Uterus (tissue), 4 donors: ENCODE measurements around the gene CAMSAP3. TPM values are rescaled to one million over a fixed set of nuclear protein-coding genes. Genes with fewer than 3 reads are reported as not detected.

ENCODE experiments used
- DNase-seq, 2 donors: peaks; one replicate each; pipeline ENCODE4 v3.0.0-alpha.2; 2019 to 2020
- H3K27ac ChIP-seq, 2 donors: fragments of 200-600 bp; sonication (generic); 1 replicate in 1 of 2; 2 replicates in 1 of 2; pipeline ENCODE4 v1.5.1; 2016 to 2018
- H3K27me3 ChIP-seq, 2 donors: fragments of 200-600 bp; sonication (generic); one replicate each; pipeline ENCODE4 v1.5.1; 2018 to 2019; ENCODE audit warnings: control low read depth in 1 of 2
- H3K36me3 ChIP-seq, 2 donors: fragments of 200-600 bp; sonication (generic); one replicate each; pipeline ENCODE4 v1.5.1; 2019; ENCODE audit warnings: control low read depth in 1 of 2
- H3K4me1 ChIP-seq, 2 donors: fragments of 200-600 bp; sonication (generic); one replicate each; pipeline ENCODE4 v1.5.1; 2018 to 2019; ENCODE audit warnings: control low read depth in 1 of 2
- H3K4me3 ChIP-seq, 2 donors: fragments of 200-600 bp; sonication (generic); 1 replicate in 1 of 2; 2 replicates in 1 of 2; pipeline ENCODE4 v1.5.1; 2018 to 2019; ENCODE audit warnings: mild to moderate bottlenecking in 1 of 2
- H3K9me3 ChIP-seq, 2 donors: fragments of 200-600 bp; sonication (generic); one replicate each; pipeline ENCODE4 v1.5.1; 2019; ENCODE audit warnings: control low read depth in 1 of 2
- CTCF ChIP-seq, 4 experiments: fragments of 200-600 bp in 2 of 4; fragments of 450-650 bp in 2 of 4; sonication (generic) in 2 of 4; IDR thresholded peaks; one replicate each; pipeline ENCODE4 v1.5.1; 2016 to 2019; ENCODE audit warnings: antibody characterized with exemption in 4 of 4, mild to moderate bottlenecking in 2 of 4, moderate library complexity in 1 of 4
- POLR2A ChIP-seq, 2 donors: fragments of 450-650 bp; IDR thresholded peaks; one replicate each; pipeline ENCODE4 v1.6.1; 2016; ENCODE audit warnings: antibody characterized with exemption in 2 of 2, mild to moderate bottlenecking in 1 of 2, moderate library complexity in 1 of 2
- intact Hi-C: fragments of 100-400 bp; cut with DNase I; formaldehyde crosslinking; loops from one replicate; pipeline ENCODE4 v1.15.1; 2023; ENCODE audit warnings: low total_unique reads
- total RNA-seq, 4 donors: library from RNA; depleted of rRNA in 3 of 4; stranded (reverse); fragments of >200 nt in 3 of 4; gene quantifications; one replicate each; pipeline versions ENCODE4 v1.1.0 to v1.2.4, GENCODE V29; 2014 to 2023
- donor health status: DM: yes; HTN: yes; CAD: no.

CAMSAP3 gene
- total RNA-seq, 4 donors from 2014 or later: 0.26 to 3.5 (median 0.47) TPM

- intact Hi-C loops: no loop called here
- Histone ChIP-seq H3K4me3 (no peak overlapping the region), H3K9me3 (no peaks in the 10 kb centered on the region), H3K27ac (no peak overlapping the region), H3K4me1 (no peaks in the 10 kb centered on the region), H3K36me3 (no peaks in the 10 kb centered on the region), H3K27me3 (peaks cover 0 to 3% of the 10 kb centered on the region in 2 donors)
- TF ChIP-seq CTCF (IDR thresholded peaks at IDR 0.05): no peak
- TF ChIP-seq POLR2A (IDR thresholded peaks at IDR 0.05): no peak
- DNase-seq: no peak
Observed at GRCh38 chr19:7602935-7603497, 7.4 kb downstream of the CAMSAP3 start.

- H3K27me3 ChIP-seq: peaks cover 0 to 3% of the 10 kb centered on the region in 2 donors
- no peak for TF ChIP-seq POLR2A (IDR thresholded peaks at IDR 0.05)
- no peak for TF ChIP-seq CTCF (IDR thresholded peaks at IDR 0.05)
- no peaks in the 10 kb centered on the region for H3K9me3 ChIP-seq
- no peak overlapping the region for H3K27ac ChIP-seq
- intact Hi-C loops: no loop called here
- DNase-seq: no peak
- H3K4me1 ChIP-seq: no peaks in the 10 kb centered on the region
- H3K36me3 ChIP-seq: no peaks in the 10 kb centered on the region
- H3K4me3 ChIP-seq: no peak overlapping the region
Observed at GRCh38 chr19:7603919-7604318, 8.3 kb downstream of the CAMSAP3 start.

GRCh38 chr19:7605490-7606222 is 10.0 kb downstream of the CAMSAP3 start:
- TF ChIP-seq CTCF (IDR thresholded peaks at IDR 0.05): no peak
- TF ChIP-seq POLR2A (IDR thresholded peaks at IDR 0.05): no peak
- Histone ChIP-seq H3K4me3 (no peak overlapping the region), H3K36me3 (no peaks in the 10 kb centered on the region), H3K27me3 (peaks cover 0 to 3% of the 10 kb centered on the region in 2 donors), H3K4me1 (no peaks in the 10 kb centered on the region), H3K9me3 (no peaks in the 10 kb centered on the region), H3K27ac (no peak overlapping the region)
- DNase-seq: no peak
- intact Hi-C loops: no loop called here

- H3K27me3 ChIP-seq: peaks cover 0 to 3% of the 10 kb centered on the region in 2 donors
- intact Hi-C loops: no loop called here
- TF ChIP-seq CTCF (IDR thresholded peaks at IDR 0.05): no peak
Observed at GRCh38 chr19:7606289-7606688, 10.6 kb downstream of the CAMSAP3 start.

GRCh38 chr19:7607212-7607873 is 11.7 kb downstream of the CAMSAP3 start:
- H3K27me3 ChIP-seq: peaks cover 0 to under 1% of the 10 kb centered on the region in 2 donors
- H3K9me3 ChIP-seq: no peaks in the 10 kb centered on the region
- intact Hi-C loops: no loop called here
- DNase-seq: no peak
- H3K36me3 ChIP-seq: no peaks in the 10 kb centered on the region
- no peak overlapping the region for H3K27ac ChIP-seq
- H3K4me3 ChIP-seq: no peak overlapping the region
- no peaks in the 10 kb centered on the region for H3K4me1 ChIP-seq
- no peak for TF ChIP-seq CTCF (IDR thresholded peaks at IDR 0.05)

More at GRCh38 chr19:7606289-7606688, 10.6 kb downstream of the CAMSAP3 start:
- H3K4me3 ChIP-seq: no peak overlapping the region
- DNase-seq: no peak
- no peaks in the 10 kb centered on the region for H3K4me1 ChIP-seq
- no peak overlapping the region for H3K27ac ChIP-seq
- H3K36me3 ChIP-seq: no peaks in the 10 kb centered on the region
- no peaks in the 10 kb centered on the region for H3K9me3 ChIP-seq
